NOMO-1 treated with DMSO at 0.1 percent for 48 hours (cell line): ENCODE measurements around the gene ISCA1.
"Not testable (repeated sequence)": the region's sequence is repeated elsewhere in the genome, so short reads cannot be mapped to it uniquely, and the experiment has no call there.

Experiments used
- DNase-seq: peaks from one replicate; lab custom pipeline; 2025; ENCODE audit not compliant: unreplicated experiment; lab: John Stamatoyannopoulos, UW

ISCA1 gene

DNA sequence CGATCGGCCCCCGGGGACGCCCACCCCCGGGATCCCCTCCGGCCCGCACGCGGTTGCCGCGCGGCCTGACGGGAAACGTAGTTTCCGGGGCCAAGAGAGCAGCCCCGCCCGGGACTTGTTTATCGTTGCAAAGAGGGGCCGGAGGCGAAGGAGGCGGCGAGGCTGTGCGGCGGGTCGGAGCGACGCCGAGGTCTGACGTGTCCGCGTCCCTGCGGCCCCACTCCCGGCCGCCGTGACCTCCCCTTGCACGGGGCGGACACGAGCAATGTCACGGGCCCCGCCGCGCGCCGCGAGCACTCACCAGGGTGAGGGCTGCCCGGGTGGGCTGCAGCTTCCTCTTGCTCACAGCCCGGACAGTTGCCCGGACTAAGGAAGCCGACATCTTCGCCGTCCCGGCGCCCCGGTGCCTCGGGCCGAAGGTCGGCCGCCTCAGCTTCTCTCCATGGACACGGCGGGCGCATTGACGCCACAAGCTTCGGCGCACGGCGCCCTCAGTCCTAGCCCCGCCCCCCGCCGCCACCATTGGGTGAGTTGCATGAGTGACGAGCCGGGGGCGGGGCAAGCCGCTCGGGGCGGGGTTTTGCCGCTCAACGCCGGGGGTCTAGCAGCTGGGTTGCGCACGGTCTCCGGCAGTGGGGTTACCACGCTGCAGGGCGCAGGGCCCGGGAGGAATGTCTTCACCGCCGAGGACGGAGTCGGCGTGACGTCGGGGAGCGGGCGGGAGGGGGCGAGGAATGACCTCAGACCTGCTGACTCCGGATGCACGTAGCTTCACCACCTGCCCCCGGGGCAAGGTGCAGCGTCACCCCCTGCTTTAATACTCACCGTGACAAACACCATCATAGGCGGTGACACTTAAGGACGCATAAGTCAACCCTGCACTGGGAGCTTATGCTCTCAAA, at the start of gene ISCA1:
TSS of gene ISCA1 (minus strand) at position 462 of the 902 bp plus-strand sequence. CDS start at position 382, 80 bp downstream.
- peak; percentile 37 for DNase-seq

GRCh38 chr9:86330186-86330585, 47.8 kb upstream of the ISCA1 start:
- no peak for DNase-seq

DNA sequence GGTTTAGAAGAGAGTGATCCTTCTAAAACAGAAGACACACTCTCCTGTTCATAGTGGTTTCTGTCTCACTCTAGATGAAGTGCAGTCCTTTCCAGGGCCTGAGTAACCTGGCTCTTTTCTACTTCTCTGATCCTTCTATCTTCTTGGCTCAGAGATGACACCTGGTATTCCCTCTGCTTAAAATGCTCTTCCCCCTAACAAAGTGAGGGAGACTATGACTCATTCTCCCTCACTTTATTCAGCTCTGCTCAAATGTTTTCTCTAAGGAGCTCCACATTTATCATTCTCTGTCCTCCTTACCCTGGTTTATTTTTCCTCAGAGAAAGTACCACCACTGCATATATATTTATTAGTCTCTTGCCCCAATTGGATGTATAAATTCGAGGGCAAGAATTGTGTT, 47.3 kb upstream of the ISCA1 start:
- DNase-seq = no peak

GRCh38 chr9:86328156-86328555, 45.8 kb upstream of the ISCA1 start:
- no peak for DNase-seq

DNA sequence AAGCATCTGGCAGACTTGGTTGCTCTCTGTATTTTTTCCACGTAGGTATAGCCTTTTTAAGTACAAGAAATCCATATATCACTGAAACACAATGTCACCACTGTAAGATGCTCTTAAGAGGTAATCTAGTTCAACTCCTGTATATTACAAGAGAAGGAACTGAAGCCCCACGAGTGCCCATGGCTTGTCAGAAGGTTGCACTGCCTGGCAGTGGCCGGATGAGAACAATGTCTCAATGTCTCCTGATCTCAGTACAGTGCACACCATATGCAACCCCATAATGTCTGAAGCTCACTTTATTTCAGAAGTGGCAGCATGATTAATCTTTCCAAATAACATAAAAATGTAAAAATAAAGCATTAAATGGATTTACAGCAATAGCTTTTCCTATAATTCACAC, 44.2 kb upstream of the ISCA1 start:
- DNase-seq = no peak

- DNase-seq = no peak
These were observed 42.6 kb upstream of the ISCA1 start for GRCh38 chr9:86324901-86325300.

DNA sequence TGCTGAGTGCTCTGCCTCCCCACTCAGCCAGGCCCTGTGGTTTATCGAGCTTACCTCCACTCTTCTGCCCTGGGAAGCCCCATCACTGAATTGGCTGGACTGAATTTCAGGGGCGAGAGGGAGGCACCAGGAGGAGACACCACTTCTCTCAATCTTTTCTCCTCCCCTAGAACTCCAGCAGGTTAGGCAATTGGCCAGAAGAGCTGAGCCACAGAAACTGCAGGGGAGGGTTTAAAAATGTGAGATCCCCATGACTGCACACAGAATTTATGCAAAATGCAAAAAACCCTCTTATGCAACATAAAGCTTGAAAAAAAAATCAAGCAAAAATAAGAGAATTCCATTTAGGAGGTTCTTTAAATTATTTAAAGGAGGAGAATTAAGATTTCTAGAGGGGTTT, 42.0 kb upstream of the ISCA1 start:
- DNase-seq = no peak

GRCh38 chr9:86322973-86323644, 40.8 kb upstream of the ISCA1 start:
- DNase-seq = no peak

DNA sequence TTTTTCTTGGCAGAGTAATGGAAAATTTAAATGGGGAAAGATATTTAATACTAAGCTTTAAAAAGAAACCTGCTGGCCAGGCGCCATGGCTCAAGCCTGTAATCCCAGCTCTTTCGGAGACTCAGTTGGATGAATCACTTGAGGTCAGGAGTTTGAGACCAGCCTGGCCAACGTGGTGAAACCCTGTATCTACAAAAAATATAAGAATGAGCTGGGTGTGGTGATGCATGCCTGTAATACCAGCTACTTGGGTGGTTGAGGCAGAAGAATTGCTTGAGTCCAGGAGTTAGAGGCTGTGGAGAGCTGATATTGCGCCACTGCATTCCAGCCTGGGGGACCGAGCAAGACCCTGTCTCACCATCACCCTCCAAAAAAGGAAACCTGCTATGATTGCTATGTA, 39.0 kb upstream of the ISCA1 start:
- no peak for DNase-seq

DNA sequence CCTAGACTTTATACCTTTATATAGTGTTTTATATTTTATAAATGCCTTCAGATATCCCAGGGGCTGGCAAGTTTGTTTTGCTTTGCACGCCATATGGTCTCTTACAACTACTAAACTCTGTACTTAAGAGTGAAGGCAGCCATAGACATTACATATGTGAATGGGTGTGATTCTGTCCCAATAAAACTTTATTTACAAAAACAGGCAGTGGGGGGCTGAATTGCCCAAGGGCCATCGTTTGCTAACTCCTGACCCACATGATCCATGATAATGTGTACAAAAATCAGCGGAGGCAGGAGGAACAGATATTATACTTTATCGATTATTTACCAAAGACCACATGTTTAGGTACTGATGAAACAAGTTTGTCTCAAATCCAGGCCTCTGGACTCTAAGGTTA, 35.8 kb upstream of the ISCA1 start:
- no peak for DNase-seq

- no peak for DNase-seq
These were observed 32.7 kb upstream of the ISCA1 start for GRCh38 chr9:86315078-86315477.

DNA sequence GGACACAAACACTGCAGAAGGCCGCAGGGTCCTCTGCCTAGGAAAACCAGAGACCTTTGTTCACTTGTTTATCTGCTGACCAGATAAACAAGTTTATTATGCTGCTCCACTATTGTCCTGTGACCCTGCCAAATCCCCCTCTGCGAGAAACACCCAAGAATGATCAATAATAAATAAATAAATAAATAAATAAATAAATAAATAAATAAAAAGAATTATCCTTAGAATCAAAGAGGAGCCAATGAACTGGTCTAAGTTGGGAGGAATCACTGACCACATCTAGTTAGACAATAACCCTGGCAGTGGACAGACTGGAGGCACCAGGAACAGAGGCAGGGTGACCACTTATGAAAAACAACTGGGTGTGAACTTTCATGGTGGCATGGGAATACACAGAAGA, 30.6 kb upstream of the ISCA1 start:
- not testable (repeated sequence) for DNase-seq

GRCh38 chr9:86308687-86309086, 26.3 kb upstream of the ISCA1 start:
- DNase-seq = no peak

- DNase-seq = no peak
These were observed 21.9 kb upstream of the ISCA1 start for GRCh38 chr9:86304236-86304730.

- DNase-seq = no peak
These were observed 21.1 kb upstream of the ISCA1 start for GRCh38 chr9:86303316-86303975.

GRCh38 chr9:86301686-86302085, 19.3 kb upstream of the ISCA1 start:
- no peak for DNase-seq

- DNase-seq = no peak
These were observed 18.4 kb upstream of the ISCA1 start for GRCh38 chr9:86300701-86301100.

DNA sequence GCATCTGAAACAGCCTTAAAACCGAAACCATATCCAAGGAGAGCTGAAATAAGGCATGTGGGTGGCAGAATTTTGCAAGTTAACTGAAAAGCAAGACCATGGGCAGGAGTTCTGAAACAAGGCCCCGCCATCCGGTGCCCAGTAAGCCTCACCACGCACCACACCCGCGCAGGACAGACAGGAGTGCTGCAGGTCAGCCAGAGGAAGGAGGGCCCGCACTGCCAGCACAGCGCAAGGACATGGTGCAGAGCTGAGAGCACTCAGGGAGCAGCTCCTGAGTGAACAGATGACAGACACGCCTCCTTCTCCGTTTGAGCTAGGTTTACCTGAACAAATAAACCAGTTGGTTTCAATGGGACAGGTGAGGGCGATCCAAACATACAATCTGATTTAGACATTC, 16.5 kb upstream of the ISCA1 start:
- no peak for DNase-seq

- DNase-seq = not testable (repeated sequence)
These were observed 8.0 kb upstream of the ISCA1 start for GRCh38 chr9:86290341-86290740.

DNA sequence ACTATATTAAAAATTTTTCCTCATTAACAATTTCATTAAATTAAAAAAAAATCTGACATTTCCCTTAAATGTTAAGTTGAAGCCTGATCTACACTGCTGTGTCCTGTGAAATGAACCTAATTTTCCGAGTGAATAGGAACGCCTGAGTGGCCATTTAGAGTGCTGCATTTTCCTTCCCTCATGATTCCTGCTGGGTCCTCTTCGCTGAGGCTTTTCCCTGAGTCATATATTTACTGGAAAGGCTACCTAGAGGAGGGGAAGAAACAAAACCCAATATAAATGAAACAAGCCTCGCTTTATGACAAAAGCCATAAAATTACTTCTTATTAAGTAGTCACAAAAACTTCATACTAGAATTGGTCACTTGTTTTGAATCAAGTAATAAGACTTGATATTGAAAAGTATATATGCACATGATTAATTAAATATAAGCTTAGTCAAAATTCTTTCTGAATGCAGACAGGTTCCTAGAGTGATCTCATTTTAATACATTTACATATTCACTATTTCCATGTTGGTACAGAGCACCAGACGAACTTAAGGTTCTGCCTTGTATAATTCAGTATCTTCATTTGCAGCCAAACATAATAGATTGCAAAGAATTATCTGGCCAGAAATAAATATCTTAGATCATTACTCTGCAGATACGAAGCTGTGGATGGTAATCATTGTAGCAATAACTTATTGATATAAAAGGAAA, 6.3 kb upstream of the ISCA1 start:
- no peak for DNase-seq

GRCh38 chr9:86287013-86287412, 4.7 kb upstream of the ISCA1 start:
- peak; percentile 22 for DNase-seq
